Uterus (tissue), 4 donors: ENCODE data around the gene PRB4. TPM values are rescaled to one million over a fixed set of nuclear protein-coding genes. Genes with fewer than 3 reads are reported as not detected.
"Not testable (repeated sequence)": the region's sequence is repeated elsewhere in the genome, so short reads cannot be mapped to it uniquely, and the experiment has no call there.

Source experiments
- DNase-seq, 2 donors: peaks; one replicate each; pipeline ENCODE4 v3.0.0-alpha.2; 2019 to 2020
- H3K27ac ChIP-seq, 2 donors: fragments of 200-600 bp; sonication (generic); 1 replicate in 1 of 2; 2 replicates in 1 of 2; pipeline ENCODE4 v1.5.1; 2016 to 2018
- H3K27me3 ChIP-seq, 2 donors: fragments of 200-600 bp; sonication (generic); one replicate each; pipeline ENCODE4 v1.5.1; 2018 to 2019; ENCODE audit warnings: control low read depth in 1 of 2
- H3K36me3 ChIP-seq, 2 donors: fragments of 200-600 bp; sonication (generic); one replicate each; pipeline ENCODE4 v1.5.1; 2019; ENCODE audit warnings: control low read depth in 1 of 2
- H3K4me1 ChIP-seq, 2 donors: fragments of 200-600 bp; sonication (generic); one replicate each; pipeline ENCODE4 v1.5.1; 2018 to 2019; ENCODE audit warnings: control low read depth in 1 of 2
- H3K4me3 ChIP-seq, 2 donors: fragments of 200-600 bp; sonication (generic); 1 replicate in 1 of 2; 2 replicates in 1 of 2; pipeline ENCODE4 v1.5.1; 2018 to 2019; ENCODE audit warnings: mild to moderate bottlenecking in 1 of 2
- H3K9me3 ChIP-seq, 2 donors: fragments of 200-600 bp; sonication (generic); one replicate each; pipeline ENCODE4 v1.5.1; 2019; ENCODE audit warnings: control low read depth in 1 of 2
- CTCF ChIP-seq, 4 experiments: fragments of 200-600 bp in 2 of 4; fragments of 450-650 bp in 2 of 4; sonication (generic) in 2 of 4; IDR thresholded peaks; one replicate each; pipeline ENCODE4 v1.5.1; 2016 to 2019; ENCODE audit warnings: antibody characterized with exemption in 4 of 4, mild to moderate bottlenecking in 2 of 4, moderate library complexity in 1 of 4
- POLR2A ChIP-seq, 2 donors: fragments of 450-650 bp; IDR thresholded peaks; one replicate each; pipeline ENCODE4 v1.6.1; 2016; ENCODE audit warnings: antibody characterized with exemption in 2 of 2, mild to moderate bottlenecking in 1 of 2, moderate library complexity in 1 of 2
- intact Hi-C: fragments of 100-400 bp; cut with DNase I; formaldehyde crosslinking; loops from one replicate; pipeline ENCODE4 v1.15.1; 2023; ENCODE audit warnings: low total_unique reads
- total RNA-seq, 4 donors: library from RNA; depleted of rRNA in 3 of 4; stranded (reverse); fragments of >200 nt in 3 of 4; gene quantifications; one replicate each; pipeline versions ENCODE4 v1.1.0 to v1.2.4, GENCODE V29; 2014 to 2023
- donor health status: DM: yes; HTN: yes; CAD: no.

Gene PRB4
- not detected for total RNA-seq

- TF ChIP-seq CTCF (IDR thresholded peaks at IDR 0.05): no peak
- TF ChIP-seq POLR2A (IDR thresholded peaks at IDR 0.05): no peak
- no peaks in the 10 kb centered on the region for H3K4me1 ChIP-seq
- intact Hi-C loops: no loop called here
- H3K36me3 ChIP-seq: no peaks in the 10 kb centered on the region
- no peaks in the 10 kb centered on the region for H3K9me3 ChIP-seq
- no peak within 1 kb of the TSS for H3K4me3 ChIP-seq
- H3K27ac ChIP-seq: no peak within 1 kb of the TSS
- H3K27me3 ChIP-seq: no peaks in the 10 kb centered on the region
- DNase-seq: no peak
Measured at GRCh38 chr12:11310336-11310735, at the start of gene PRB4. PRB4 (minus strand) TSS chr12:11310436; CDS start chr12:11310398, 38 bp downstream.

GRCh38 chr12:11351736-11352135 lies 41.5 kb upstream of the PRB4 start:
- intact Hi-C loops, H3K27me3 ChIP-seq, H3K4me3 ChIP-seq, DNase-seq, H3K9me3 ChIP-seq, H3K36me3 ChIP-seq, H3K4me1 ChIP-seq, H3K27ac ChIP-seq: not testable (repeated sequence)

DNA sequence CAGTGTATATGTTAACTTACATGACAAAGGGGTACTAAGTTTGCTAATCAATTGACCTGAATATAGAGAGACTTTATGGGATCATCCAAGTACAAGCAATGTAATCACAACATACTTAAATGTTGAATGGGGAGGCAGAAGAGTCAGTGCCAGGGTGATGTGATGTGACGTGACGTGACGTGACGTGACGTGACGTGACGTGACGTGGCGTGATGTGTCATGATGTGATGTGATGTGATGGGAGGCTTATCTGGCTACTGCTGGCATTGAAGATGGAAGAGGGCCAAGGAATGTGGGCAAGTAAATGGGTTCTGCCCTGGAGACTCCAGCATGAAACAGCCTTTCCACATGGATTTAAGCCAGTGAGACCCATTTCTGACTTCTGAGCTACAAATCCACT lies 38.2 kb upstream of the PRB4 start:
- no peak overlapping the region for H3K27ac ChIP-seq
- intact Hi-C loops: no loop called here
- no peaks in the 10 kb centered on the region for H3K9me3 ChIP-seq
- no peaks in the 10 kb centered on the region for H3K27me3 ChIP-seq
- no peak overlapping the region for H3K4me3 ChIP-seq
- H3K4me1 ChIP-seq: no peaks in the 10 kb centered on the region
- no peak for TF ChIP-seq CTCF (IDR thresholded peaks at IDR 0.05)
- DNase-seq: no peak
- no peaks in the 10 kb centered on the region for H3K36me3 ChIP-seq

DNA sequence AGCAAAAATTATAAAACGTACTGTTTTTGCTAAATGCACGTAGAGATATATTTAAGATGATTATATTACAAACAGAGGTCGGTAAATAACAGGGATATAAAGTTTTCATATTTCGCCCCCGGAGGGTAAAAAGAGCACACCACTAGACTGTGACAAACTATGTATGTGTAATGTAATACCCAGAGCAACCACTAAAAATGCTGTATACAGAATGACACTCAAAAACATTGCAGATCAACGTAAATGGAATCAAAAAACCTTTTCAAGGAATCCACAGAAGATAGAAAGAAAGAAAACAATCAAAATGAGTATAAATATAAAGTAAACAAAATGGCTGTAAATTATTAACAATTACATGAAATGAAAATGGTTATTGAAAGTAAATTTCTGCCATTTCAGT lies 37.6 kb upstream of the PRB4 start:
- no peak for DNase-seq
- no peaks in the 10 kb centered on the region for H3K27me3 ChIP-seq
- H3K36me3 ChIP-seq: no peaks in the 10 kb centered on the region
- H3K4me1 ChIP-seq: no peaks in the 10 kb centered on the region
- no peak overlapping the region for H3K4me3 ChIP-seq
- intact Hi-C loops: no loop called here
- H3K9me3 ChIP-seq: no peaks in the 10 kb centered on the region
- H3K27ac ChIP-seq: no peak overlapping the region
- TF ChIP-seq POLR2A (IDR thresholded peaks at IDR 0.05) (no peak), CTCF (IDR thresholded peaks at IDR 0.05) (no peak)

DNA sequence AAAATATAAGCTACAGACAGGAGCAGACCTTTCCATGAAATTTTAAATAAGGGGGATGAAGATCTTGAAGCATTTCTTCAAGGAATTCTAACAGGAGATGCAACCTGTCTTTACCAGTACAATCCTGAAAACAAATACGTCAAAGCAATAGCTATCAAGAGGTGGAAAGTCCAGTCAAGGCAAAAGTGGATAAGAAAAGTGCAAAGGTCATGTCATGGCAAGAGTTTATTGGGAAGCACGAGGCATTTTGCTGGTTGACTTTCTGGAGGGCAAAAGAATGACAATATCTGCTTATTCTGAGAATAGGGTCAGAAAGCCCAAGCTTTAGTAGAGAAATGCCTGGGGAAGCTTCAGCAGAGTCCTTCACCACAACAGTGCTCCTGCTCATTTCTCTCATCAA lies 34.3 kb upstream of the PRB4 start:
- Histone ChIP-seq H3K9me3 (no peaks in the 10 kb centered on the region), H3K4me3 (no peak overlapping the region), H3K27me3 (no peaks in the 10 kb centered on the region), H3K4me1 (no peaks in the 10 kb centered on the region), H3K27ac (no peak overlapping the region), H3K36me3 (no peaks in the 10 kb centered on the region)
- no peak for DNase-seq
- intact Hi-C loops: no loop called here
- TF ChIP-seq POLR2A (IDR thresholded peaks at IDR 0.05) (no peak), CTCF (IDR thresholded peaks at IDR 0.05) (no peak)

DNA sequence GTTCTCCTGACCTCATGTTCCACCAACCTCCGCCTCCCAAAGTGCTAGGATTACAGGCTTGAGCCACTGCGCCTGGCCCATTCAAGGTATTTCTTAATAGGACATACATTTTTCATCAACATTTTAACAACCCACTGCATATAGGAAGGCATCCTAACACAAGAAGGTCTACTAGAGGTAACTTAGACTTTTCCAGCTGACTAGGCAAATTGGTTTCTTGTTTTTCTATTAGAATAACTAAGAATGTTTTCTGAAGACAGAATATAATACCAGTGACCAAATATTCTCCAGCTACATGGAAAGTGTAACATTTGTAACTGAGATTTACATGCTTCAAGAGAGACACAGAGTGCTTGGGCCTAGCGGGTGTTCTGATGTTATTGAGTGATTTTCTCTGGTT lies 14.2 kb upstream of the PRB4 start:
- H3K27me3 ChIP-seq: no peaks in the 10 kb centered on the region
- intact Hi-C loops: no loop called here
- TF ChIP-seq CTCF (IDR thresholded peaks at IDR 0.05) (no peak), POLR2A (IDR thresholded peaks at IDR 0.05) (no peak)

More for the DNA sequence above, 14.2 kb upstream of the PRB4 start:
- DNase-seq: no peak
- Histone ChIP-seq H3K4me3 (no peak overlapping the region), H3K4me1 (no peaks in the 10 kb centered on the region), H3K9me3 (no peaks in the 10 kb centered on the region), H3K36me3 (no peaks in the 10 kb centered on the region), H3K27ac (no peak overlapping the region)
